ENCODE data around the gene ADCY9. TPM values are rescaled to one million over a fixed set of nuclear protein-coding genes. Genes with fewer than 3 reads are reported as not detected.

ADCY9 gene
- total RNA-seq, 3 donors from 2014 or later, result 10.9 to 14.4 (median 12.0) TPM

- intact Hi-C loops (cut with DNase I; ENCODE audit: low total_unique reads), result loop anchor here (10.0 kb wide), 1 partner anchor 765 kb away; the partner anchor contains the start of gene ZNF200
- peak overlapping the region; percentile 50 to 62 for H3K27ac ChIP-seq
- H3K4me3 ChIP-seq, result no peak overlapping the region
- DNase-seq (ENCODE audit: low spot score in 2 of 2), result no peak
- TF ChIP-seq CTCF (IDR thresholded peaks at IDR 0.05) (no peak), POLR2A (IDR thresholded peaks at IDR 0.05) (no peak), POLR2AphosphoS5 (IDR thresholded peaks at IDR 0.05) (no peak)
- peaks cover 0 to 6% of the 10 kb centered on the region in 2 donors for H3K4me1 ChIP-seq
- no peaks in the 10 kb centered on the region for H3K27me3 ChIP-seq
- H3K36me3 ChIP-seq, result no peaks in the 10 kb centered on the region
- no peaks in the 10 kb centered on the region for H3K9me3 ChIP-seq
Measured at GRCh38 chr16:3999479-4000325, 116.5 kb downstream of the ADCY9 start.

GRCh38 chr16:3998793-3999478, 117.3 kb downstream of the ADCY9 start:
- Histone ChIP-seq H3K27ac (peak overlapping the region; percentile 50 to 62), H3K9me3 (no peaks in the 10 kb centered on the region), H3K4me1 (peaks cover 0 to 6% of the 10 kb centered on the region in 2 donors), H3K36me3 (no peaks in the 10 kb centered on the region), H3K4me3 (no peak overlapping the region), H3K27me3 (no peaks in the 10 kb centered on the region)
- intact Hi-C loops (cut with DNase I; ENCODE audit: low total_unique reads), result no loop called here
- DNase-seq (ENCODE audit: low spot score in 2 of 2), result no peak
- TF ChIP-seq CTCF (IDR thresholded peaks at IDR 0.05) (no peak), POLR2A (IDR thresholded peaks at IDR 0.05) (no peak), POLR2AphosphoS5 (IDR thresholded peaks at IDR 0.05) (peak in 1 of 3 donors; percentile 22)

GRCh38 chr16:3997231-3997841, 118.9 kb downstream of the ADCY9 start:
- TF ChIP-seq POLR2AphosphoS5 (IDR thresholded peaks at IDR 0.05), result no peak
- no peak for TF ChIP-seq CTCF (IDR thresholded peaks at IDR 0.05)
- Histone ChIP-seq H3K4me3 (no peak overlapping the region), H3K9me3 (no peaks in the 10 kb centered on the region), H3K27me3 (no peaks in the 10 kb centered on the region), H3K4me1 (peaks cover 0 to 6% of the 10 kb centered on the region in 2 donors), H3K36me3 (no peaks in the 10 kb centered on the region), H3K27ac (no peak overlapping the region)
- no peak for DNase-seq (ENCODE audit: low spot score in 2 of 2)
- intact Hi-C loops (cut with DNase I; ENCODE audit: low total_unique reads), result no loop called here

- Histone ChIP-seq H3K4me1 (peaks cover 0 to 6% of the 10 kb centered on the region in 2 donors), H3K27ac (no peak overlapping the region), H3K27me3 (no peaks in the 10 kb centered on the region), H3K36me3 (no peaks in the 10 kb centered on the region), H3K9me3 (no peaks in the 10 kb centered on the region), H3K4me3 (no peak overlapping the region)
- DNase-seq (ENCODE audit: low spot score in 2 of 2), result no peak
- TF ChIP-seq POLR2AphosphoS5 (IDR thresholded peaks at IDR 0.05), result no peak
- no peak for TF ChIP-seq POLR2A (IDR thresholded peaks at IDR 0.05)
- no peak for TF ChIP-seq CTCF (IDR thresholded peaks at IDR 0.05)
- intact Hi-C loops (cut with DNase I; ENCODE audit: low total_unique reads), result no loop called here
Measured at GRCh38 chr16:3995001-3995400, 121.2 kb downstream of the ADCY9 start.

All from breast epithelium (tissue), 4 donors.